HG03066 (cell line): ENCODE results near the gene AHNAK.
"Not testable (repeated sequence)": the region's sequence is repeated elsewhere in the genome, so short reads cannot be mapped to it uniquely, and the experiment has no call there.

Source experiments
- ATAC-seq: cut with Tn5 transposase; IDR thresholded peaks from one replicate; pipeline ENCODE4 v1.9.1; 2021; ENCODE audit warnings: low read depth; ENCODE audit not compliant: unreplicated experiment

Gene AHNAK

DNA sequence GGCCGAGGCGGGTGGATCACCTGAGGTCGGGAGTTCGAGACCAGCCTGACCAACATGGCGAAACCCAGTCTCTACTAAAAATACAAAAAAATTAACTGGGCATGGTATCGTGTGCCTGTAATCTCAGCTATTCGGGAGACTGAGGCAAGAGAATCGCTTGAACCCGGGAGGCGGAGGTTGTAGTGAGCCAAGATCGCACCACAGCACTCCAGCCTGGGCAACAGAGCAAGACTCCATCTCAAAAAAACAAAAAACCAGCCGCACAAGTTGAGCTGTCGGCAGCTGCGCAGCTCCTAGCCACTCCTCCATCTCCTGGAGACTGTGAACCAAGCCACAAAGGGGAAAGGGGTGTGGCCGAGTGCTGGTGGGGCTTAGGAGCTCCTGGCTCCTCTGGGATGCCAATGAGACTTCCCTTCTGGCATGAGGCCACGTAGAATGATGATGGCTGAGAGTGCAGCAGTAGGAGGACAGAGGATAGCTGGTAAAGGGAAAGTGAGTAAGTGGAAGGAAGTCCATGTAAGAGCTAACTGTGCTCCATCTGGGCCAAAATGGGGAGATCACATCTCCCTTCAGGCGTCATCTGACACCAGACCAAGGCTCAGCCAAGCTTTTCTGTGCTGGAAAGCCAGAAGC is 47.2 kb downstream of the AHNAK start:
- ATAC-seq = not testable (repeated sequence)

DNA sequence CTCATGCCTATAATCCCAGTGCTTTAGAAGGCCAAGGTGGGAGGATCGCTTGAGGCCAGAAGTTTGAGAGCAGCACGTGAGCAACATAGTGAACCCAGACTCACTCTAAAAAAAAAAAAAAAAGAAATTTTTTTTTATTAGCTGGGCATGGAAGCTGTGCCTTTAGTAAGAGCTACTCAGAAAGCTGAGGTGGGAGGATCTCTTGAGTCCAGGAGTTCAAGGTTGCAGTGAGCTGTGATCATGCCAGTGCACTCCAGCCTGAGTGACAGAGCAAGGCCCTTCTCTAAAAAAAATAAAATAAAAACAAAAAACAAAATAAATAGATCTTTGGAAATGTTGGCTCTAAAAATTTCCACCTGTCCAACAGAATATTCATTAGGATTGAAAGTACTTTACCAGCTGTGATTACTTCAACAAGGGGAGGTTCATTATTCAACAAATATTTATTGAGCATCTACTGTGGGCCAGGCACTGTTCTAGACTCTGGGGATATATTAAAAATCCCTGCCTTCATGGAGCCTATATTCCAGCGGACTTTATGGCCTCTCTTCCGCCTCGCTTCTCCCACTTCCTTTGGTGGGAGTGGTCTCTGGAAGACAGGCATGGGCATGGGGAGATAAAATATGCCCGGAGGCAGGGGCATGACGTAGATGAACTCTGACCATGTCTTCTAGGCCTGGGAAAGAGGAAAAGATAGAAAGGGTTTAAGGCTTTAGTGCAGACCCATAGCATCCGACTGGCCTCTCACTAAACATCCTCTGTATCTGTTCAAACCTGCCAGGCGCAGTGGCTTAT is 47.9 kb downstream of the AHNAK start:
- no peak for ATAC-seq

DNA sequence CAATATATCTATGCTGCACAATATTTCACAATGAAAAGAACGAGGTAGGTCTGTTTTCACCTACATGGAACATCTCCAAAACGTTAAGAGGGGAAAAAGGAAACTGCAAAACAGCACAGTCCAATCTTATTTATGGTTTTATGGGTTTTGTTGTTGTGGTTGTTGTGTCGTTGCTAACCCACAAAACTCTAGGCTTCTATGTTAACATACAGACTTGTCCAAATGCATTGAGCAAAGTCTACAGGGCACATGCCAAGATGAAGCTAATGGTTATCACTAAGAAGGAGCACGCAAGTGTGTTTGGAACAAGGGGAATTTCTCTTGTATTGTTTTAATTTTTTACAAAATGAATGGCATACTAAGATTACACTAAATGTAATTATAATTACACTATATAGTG is 48.6 kb downstream of the AHNAK start:
- no peak for ATAC-seq

DNA sequence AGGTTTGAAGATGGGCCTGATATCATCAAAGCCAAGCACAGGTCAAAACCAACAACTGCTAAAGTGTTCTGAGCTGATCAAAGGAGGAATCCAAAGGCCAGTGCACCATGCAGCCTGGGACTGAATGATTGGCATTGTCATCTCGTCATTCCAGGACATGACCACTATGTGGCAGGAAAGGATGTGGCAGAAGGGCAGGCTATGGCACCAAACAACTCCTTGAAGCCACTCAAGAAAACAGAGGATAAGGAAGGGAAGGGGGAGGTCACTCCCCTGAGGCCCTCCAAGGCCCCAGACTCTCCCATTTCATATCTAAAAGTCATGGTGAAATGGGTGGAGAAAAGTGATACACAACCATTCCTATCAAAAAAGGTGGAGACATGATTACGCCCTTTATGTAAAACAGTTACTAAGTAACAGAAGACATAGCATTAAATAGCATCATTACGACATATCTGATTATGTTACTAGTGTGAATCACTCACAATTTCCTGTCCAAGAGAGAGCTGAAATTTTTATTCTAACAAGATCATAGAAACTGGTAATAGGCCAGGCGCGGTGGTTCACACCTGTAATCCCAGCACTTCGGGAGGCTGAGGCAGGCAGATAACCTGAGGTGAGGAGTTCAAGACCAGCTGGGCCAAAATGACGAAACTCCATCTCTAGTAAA is 49.3 kb downstream of the AHNAK start:
- no peak for ATAC-seq

DNA sequence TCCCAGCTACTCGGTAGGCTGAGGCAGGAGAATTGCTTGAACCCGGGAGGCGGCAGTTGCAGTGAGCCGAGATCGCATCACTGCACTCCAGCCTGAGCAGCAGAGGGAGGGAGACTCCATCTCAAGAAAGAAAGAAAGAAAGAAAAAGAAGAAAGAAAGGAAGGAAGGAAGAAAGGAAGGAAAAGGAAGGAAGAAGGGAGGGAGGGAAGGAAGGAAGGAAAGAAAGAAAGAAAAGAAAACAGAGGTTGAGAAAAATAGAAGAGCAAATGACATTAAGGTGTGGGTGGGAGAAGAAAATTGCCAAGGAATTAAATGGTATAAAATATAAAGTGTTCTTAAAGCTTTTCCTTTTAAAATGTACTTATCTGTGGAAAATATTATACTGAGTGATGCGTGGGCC is 49.9 kb downstream of the AHNAK start:
- ATAC-seq = no peak

DNA sequence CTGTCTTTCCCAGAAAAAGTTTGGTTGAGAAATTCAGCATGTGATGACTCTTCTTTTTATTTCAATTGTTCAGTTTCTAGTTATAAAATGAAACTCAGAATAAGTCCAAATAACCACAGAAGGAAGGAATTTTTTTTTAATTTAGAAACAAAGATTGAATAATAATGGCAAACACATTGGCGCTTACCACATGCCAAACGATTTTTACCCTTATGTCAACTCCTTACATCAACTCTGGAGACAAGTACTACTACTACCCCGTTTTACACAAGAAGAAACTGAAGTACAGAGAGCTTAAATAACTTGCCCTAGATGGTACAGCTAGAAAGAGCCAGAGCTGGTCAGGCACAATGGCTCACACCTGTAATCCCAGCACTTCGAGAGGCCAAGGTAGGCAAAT is 52.4 kb downstream of the AHNAK start:
- ATAC-seq = no peak

DNA sequence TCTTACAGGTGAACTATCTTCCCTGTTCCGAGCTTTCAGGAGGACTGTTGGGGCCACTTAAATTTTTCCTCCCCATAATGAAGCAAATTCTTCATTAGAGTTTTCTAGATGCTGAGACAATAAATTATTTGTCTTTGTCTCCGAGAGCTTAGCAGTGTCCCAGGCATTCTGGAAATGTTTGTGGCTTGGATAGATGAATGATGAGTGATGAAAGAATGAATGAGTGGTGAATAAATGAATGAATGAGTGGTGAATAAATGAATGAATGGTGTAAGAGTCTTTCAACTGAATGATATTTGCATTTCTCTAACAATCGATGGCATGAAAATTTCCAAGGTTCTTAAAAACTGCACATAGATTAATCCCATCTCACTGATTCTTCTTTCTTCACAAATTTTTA is 52.8 kb downstream of the AHNAK start:
- ATAC-seq = no peak

DNA sequence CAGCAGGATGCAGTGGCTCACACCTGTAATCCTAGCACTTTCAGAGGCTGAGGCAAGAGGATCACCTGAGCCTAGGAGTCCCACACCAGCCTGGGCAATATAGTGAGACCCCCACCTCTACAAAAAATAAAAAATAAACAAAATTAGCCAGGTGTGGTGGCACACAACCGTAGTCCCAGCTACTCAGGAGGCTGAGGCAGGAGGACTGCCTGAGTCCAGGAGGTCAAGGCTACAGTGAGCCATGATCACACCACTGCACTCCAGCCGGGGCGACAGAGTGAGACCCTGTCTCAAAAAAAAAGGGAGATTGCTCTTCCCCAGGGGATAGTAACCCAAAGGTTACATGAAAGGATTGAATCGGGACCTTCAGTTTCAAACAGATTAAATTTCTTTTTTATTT is 54.0 kb downstream of the AHNAK start:
- no peak for ATAC-seq

DNA sequence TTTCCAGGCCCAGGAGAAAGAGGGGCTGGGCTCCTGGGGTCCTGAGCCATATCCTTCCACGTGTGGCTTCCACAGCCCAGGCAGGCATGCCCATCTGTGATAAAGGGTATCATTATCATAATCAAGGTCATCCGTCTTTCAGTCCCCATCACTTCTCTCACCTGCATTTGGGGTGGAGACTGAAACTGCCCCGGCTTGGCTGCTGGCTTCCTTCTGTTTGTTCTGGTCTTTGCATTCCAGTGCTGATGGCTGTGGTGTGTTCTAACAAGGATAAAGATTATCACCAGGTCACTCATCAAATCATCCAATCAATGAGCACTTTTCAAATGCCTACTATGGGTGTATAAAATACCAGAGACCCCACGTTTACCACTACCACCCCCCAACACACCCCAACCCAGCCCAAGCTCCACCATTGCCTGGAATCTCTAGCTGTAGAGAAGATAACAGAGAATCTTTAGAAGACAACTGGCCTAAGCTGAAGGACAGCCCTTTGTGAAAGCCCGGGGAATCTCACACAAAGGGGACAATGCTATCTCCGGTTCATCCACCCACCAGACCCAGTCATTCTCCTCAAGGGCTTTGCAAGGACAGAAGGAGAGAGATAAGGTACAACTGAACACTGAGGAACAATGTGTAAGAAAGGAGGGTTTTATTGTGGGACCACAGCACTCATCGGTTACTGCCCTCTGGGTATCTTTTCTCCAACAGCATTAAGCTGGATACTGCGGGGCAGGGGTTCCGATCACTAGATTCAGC is 54.9 kb downstream of the AHNAK start:
- ATAC-seq = no peak

DNA sequence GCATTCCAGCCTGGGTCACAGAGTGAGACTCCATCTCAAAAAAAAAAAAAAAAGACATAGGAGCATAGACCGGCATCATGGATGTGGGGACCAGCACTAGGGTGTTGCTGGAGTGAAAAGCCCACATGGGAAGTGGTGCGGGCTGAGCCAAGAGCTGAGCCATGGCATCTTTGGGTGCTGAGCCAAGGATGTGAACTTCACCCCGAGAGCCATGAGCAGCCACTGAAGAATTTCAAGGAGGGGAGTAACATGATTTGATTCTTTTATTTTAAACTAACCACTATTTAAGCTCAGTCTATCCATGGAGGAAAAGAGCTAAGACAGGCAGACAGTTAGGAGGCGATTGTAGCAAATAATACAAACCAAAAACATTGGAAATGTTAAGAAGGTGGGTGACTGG is 57.4 kb downstream of the AHNAK start:
- ATAC-seq = no peak

DNA sequence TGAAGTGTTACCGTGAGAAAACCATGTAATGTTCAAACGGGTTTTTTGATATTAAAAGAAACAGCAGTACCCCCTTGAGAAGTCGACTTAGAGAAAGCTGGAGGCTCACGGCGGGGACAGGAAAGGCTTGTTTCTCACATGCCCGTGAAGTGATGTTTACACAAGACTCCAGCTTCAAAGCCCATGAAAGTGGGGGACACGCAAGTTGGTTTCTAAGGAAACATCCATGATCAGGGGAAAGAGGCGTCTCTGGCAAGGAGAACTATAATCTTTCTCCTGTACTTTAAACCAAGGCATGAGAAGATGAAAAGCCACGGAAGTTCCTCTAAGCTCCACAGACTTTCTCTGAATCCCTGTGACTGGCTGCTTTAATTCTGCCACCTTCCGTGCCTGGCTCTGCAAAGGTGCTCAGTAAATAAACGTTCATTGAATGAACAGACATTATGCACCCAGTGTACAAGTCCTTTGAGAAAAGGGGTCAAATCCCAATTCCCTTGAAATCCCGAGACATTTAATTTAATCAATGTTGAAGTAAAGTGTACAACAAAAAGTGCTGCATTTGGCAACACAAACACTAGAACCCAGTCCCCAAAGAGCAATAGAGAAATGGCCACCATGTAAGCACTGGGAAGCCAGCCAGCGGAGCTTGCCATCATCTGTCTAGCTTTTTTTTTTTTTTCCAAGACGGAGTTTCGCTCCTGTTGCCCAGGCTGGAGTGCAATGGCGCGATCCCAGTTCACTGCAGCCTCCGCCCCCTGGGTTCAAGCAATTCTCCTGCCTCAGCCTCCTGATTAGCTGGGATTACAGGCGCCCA is 58.7 kb downstream of the AHNAK start:
- ATAC-seq = no peak

DNA sequence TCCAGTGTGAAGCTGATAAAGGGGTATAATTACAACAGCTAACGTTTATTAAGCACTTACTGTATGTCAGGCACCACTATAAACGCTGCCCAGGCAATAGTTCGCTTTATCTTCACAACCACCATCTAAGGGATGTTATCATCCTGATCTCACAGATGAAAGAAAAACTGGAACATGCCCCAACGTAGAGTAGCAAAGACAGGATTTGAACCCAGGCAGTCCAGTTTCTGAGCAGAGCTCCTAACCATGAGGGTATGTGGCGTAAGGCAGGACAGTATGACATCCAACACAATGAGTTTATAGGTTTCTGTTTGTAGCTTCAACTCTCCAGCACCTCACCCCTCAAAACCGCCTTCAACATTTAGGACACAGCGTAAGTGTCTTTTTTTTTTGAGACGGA is 59.5 kb downstream of the AHNAK start:
- no peak for ATAC-seq

DNA sequence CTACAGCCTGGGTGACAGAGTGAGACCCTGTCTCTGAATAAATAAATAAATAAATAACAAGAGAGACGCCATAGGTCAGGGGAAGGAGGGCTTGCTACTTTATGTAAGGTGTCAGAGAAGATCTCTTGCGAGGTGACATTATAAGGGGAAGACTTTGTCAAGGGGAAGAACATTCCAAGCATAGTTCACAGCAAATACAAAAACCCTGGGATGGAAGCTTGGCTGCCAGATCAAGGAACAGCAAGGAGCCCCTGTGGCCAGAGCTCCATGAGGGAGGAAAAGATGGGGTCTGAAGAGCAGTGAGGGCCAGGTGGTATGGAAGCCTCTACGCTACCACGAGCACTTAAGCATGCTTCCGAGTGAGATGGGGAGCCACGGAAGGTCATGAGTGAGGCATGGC is 62.3 kb downstream of the AHNAK start:
- ATAC-seq = no peak

DNA sequence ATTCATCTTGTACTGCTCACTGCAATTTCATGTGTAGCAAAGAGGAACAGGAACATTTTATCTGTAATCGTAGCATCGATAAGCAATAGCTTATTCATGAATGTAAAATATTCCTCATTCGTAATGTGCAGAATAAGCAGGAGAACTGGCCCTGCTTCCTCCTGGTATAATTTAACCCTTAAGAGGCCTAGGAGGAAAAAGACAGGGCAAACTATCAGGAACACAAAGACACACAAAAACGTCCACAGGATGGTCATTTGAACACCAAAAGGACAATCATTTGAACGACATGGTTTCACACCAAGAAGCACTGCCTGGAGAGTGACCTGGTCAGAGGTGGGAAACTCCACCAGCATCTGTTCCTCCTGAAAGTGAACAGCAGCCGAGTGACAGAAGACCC is 63.9 kb downstream of the AHNAK start:
- no peak for ATAC-seq

DNA sequence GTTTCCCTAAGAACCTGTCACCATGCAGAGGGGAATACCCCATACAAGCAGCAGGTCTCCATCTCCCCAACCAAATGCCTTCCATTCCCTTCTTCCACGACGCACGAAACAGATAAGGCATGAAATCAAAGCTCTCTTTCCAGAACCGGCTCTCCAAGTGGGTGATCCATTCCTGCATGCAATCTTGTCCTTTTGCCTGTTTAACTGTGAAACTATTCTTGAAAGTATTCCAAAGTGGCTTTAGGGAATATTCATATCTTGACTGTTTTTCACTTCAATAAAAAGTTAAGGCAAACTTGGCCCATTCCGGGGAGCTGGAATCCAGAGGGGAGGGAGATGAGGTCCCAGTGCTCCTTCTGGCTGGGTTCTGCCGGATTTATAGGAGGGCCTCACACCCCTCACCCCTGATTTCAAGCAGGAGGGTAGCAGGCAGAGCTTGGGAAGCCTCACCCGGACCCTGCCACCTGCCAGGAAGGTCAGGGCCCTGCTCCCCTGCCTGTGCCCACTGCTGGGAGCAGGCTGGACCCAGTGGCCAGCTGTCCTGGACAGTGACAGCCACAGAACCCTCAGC is 66.9 kb downstream of the AHNAK start:
- ATAC-seq = no peak

DNA sequence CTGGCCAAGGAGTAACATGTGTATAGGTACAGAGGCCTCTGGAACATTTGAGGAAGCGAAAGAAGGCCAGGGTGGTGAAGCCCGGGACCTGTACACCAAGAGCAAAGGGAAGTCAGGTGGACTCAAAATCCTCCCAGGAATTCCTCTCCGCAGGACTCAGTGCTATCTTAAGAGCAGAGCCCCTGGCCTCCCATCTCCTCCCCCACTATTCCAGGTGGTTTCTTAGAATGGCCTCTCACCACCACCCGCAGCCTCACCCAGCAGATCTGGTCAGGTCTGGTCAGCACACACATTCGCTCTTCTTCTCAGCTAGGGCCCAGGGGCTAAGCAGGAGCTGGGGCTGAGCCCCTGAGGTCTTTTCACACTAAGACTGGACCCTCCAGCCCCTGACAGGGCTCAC is 68.7 kb downstream of the AHNAK start:
- no peak for ATAC-seq

DNA sequence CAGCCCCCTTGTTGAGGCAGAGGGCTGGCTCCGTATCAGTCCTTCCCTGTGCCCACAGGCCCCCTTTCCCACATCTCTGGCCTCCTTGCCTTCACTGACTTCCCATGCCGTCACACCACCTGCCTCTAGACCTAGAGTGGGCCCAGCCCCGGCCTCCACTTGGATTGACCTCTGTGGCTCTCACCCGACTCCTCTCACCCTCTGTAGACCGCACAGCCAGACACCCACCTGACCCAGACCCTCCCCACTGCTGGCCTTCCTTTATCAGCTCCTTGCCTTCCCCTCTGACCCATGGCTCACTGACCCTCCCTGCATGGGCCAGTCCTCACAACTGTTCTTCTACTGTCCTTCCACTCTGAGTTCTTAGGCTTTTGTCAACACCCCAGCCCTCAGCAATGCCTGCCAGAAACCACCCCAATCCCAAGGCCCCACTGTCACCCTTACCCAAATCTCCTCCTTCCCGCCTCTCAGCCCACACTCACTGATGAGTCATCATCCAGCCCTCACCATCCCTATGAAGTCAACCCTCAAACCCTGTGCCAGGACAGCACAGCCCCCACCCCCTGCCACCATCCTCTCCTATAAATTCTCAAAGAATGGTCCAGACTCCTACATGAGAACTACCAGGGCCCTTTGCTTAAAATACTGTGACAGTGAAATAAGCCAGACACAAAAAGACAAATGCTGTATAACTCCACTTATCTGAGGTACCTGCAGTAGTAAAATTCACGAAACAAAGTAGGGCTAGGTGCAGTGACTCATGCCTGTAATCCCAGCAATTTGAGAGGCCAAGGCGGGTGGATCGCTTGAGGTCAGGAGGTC is 74.3 kb downstream of the AHNAK start:
- ATAC-seq = no peak

DNA sequence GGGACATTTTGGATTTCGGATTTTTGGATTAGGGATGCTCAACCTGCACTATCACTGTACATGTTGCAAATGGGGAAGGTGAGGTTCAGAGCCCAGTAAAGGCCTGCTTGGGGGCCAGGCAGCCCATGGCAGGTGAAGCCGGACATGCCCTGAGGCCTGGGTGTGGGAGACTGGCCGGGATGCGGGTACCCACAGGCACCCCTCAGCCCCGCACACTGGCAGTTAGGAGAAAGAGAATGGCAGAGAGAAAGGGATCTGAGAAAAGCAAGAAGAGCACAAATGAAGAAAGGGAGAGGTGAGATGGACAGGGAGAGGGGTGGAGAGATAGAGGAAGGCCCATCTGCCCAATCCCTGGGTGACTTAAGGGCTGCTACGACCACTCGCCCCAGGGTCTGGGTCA is 75.0 kb downstream of the AHNAK start:
- no peak for ATAC-seq

DNA sequence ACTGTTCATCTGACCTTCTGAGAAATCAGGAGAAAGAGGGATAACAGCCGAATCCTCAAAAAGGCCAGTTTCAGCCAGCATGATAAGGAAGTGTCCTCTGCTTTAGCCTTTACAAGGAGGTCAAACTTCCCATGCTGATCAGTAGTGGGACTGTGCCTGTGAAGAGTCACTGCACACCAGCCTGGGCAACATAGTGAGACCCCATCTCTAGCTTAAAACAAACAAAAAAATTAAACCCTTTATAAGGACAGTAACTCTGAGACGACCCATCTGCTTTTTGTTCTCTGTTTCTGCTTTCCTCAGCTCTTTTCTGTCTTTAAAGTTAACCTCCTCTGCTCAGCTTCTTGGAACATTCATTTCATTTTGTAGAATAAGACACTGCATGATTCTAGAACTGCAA is 78.0 kb downstream of the AHNAK start:
- ATAC-seq = no peak
